DND-41 (cell line): ENCODE results near the gene GNB5.

ENCODE experiments used
- ATAC-seq: fragments of 200-7000 bp; cut with Tn5 transposase; 3 replicates; pipeline ENCODE4 v1.9.1; 2021; ENCODE audit warnings: low read depth; ENCODE audit not compliant: insufficient read depth
- DNase-seq: peaks from one replicate; pipeline ENCODE4 v3.0.0-alpha.2; 2020
- H2AFZ ChIP-seq: 2 replicates; pipeline ENCODE4 v1.6.0; 2012; ENCODE audit warnings: low read depth, low read length
- H3K27ac ChIP-seq: 2 replicates; pipeline ENCODE4 v1.5.1; 2012; ENCODE audit warnings: low read length, inconsistent platforms
- H3K27me3 ChIP-seq: fragments of 200-600 bp; sonication (generic); 2 replicates; pipeline ENCODE4 v1.6.0; 2012; ENCODE audit warnings: low read length, mild to moderate bottlenecking, inconsistent platforms; ENCODE audit not compliant: insufficient read depth, poor library complexity
- H3K36me3 ChIP-seq: 2 replicates; pipeline ENCODE4 v1.5.1; 2012; ENCODE audit warnings: low read length, inconsistent platforms; ENCODE audit not compliant: insufficient read depth
- H3K4me1 ChIP-seq: 2 replicates; pipeline ENCODE4 v1.5.1; 2012; ENCODE audit warnings: mild to moderate bottlenecking, low read length; ENCODE audit not compliant: insufficient read depth
- H3K4me2 ChIP-seq: 2 replicates; pipeline ENCODE4 v1.6.0; 2012; ENCODE audit warnings: mild to moderate bottlenecking, moderate library complexity, low read length, inconsistent platforms; ENCODE audit not compliant: insufficient read depth
- H3K4me3 ChIP-seq, 2 experiments: fragments of 200-600 bp in 1 of 2; shearing (Covaris generic) in 1 of 2; 2 replicates each; pipeline ENCODE4 v1.5.1; 2012 to 2016; ENCODE audit warnings: inconsistent platforms in 2 of 2, low read length in 2 of 2, mild to moderate bottlenecking in 2 of 2, low read depth in 1 of 2, moderate library complexity in 1 of 2
- H3K79me2 ChIP-seq: 2 replicates; pipeline ENCODE4 v1.6.0; 2012; ENCODE audit warnings: low read length, inconsistent platforms; ENCODE audit not compliant: insufficient read depth
- H3K9ac ChIP-seq: 2 replicates; pipeline ENCODE4 v1.6.0; 2012; ENCODE audit warnings: low read depth, mild to moderate bottlenecking, inconsistent platforms, low read length, moderate library complexity
- H3K9me3 ChIP-seq: 2 replicates; pipeline ENCODE4 v1.5.1; 2012; ENCODE audit warnings: low read length, moderate library complexity, mild to moderate bottlenecking, inconsistent platforms; ENCODE audit not compliant: insufficient read depth, severe bottlenecking
- H4K20me1 ChIP-seq: 2 replicates; pipeline ENCODE4 v1.6.0; 2012; ENCODE audit warnings: low read length; ENCODE audit not compliant: insufficient read depth
- EZH2 ChIP-seq: IDR thresholded peaks from 3 replicates; pipeline ENCODE4 v1.6.1; 2012; ENCODE audit warnings: borderline replicate concordance, low read depth, mild to moderate bottlenecking, moderate library complexity, low read length, inconsistent platforms; ENCODE audit not compliant: severe bottlenecking
- TF ChIP-seq, protein P1 (sequence below): IDR thresholded peaks from 2 replicates; pipeline ENCODE4 v1.5.1; 2012; ENCODE audit warnings: borderline replicate concordance, low read length, moderate library complexity, mild to moderate bottlenecking; ENCODE audit not compliant: poor library complexity, severe bottlenecking; ENCODE audit errors: extremely low read depth

Gene GNB5

GRCh38 chr15:52232327-52232726 lies 41.1 kb upstream of the GNB5 start:
- no peak overlapping the region for H3K9ac ChIP-seq
- H3K4me2 ChIP-seq, result no peak overlapping the region
- ATAC-seq (no peak), DNase-seq (no peak)
- H4K20me1 ChIP-seq, result no peaks in the 10 kb centered on the region
- H3K4me1 ChIP-seq, result no peaks in the 10 kb centered on the region
- no peak overlapping the region for H3K4me3 ChIP-seq
- H3K36me3 ChIP-seq, result no peaks in the 10 kb centered on the region
- H3K27me3 ChIP-seq, result no peaks in the 10 kb centered on the region
- no peaks in the 10 kb centered on the region for H3K79me2 ChIP-seq
- H2AFZ ChIP-seq, result no peak overlapping the region
- TF ChIP-seq, protein P1, sequence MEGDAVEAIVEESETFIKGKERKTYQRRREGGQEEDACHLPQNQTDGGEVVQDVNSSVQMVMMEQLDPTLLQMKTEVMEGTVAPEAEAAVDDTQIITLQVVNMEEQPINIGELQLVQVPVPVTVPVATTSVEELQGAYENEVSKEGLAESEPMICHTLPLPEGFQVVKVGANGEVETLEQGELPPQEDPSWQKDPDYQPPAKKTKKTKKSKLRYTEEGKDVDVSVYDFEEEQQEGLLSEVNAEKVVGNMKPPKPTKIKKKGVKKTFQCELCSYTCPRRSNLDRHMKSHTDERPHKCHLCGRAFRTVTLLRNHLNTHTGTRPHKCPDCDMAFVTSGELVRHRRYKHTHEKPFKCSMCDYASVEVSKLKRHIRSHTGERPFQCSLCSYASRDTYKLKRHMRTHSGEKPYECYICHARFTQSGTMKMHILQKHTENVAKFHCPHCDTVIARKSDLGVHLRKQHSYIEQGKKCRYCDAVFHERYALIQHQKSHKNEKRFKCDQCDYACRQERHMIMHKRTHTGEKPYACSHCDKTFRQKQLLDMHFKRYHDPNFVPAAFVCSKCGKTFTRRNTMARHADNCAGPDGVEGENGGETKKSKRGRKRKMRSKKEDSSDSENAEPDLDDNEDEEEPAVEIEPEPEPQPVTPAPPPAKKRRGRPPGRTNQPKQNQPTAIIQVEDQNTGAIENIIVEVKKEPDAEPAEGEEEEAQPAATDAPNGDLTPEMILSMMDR, result no peak
- no peak for TF ChIP-seq EZH2
- H3K9me3 ChIP-seq, result no peaks in the 10 kb centered on the region
- H3K27ac ChIP-seq, result no peak overlapping the region

DNA sequence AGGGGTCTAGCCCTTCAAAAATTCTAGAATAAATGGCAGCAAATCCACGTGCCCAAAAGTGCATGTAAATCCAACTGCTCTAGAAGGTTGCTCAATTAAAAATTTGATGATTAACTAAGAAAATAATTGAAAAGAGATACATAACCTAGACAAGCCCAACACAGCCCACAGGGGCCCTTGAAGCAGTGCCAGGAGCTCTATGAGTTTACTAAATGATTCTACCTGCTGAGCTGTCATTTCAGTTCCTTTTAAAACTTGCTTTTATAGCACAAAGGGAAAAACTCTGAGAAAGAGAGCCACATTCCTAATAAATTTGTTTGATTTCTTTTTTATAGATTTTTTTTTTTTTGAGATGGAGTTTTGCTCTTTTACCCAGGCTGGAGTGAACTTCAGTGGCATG lies 38.9 kb upstream of the GNB5 start:
- Histone ChIP-seq H3K4me2 (no peak overlapping the region), H2AFZ (no peak overlapping the region), H3K36me3 (no peaks in the 10 kb centered on the region), H3K4me1 (no peaks in the 10 kb centered on the region), H3K79me2 (no peaks in the 10 kb centered on the region), H3K4me3 (no peak overlapping the region), H3K27ac (no peak overlapping the region), H3K27me3 (no peaks in the 10 kb centered on the region), H3K9me3 (no peaks in the 10 kb centered on the region), H4K20me1 (no peaks in the 10 kb centered on the region), H3K9ac (no peak overlapping the region)
- DNase-seq (no peak), ATAC-seq (no peak)
- no peak for TF ChIP-seq EZH2
- TF ChIP-seq, protein P1, result no peak

- H3K36me3 ChIP-seq, result no peaks in the 10 kb centered on the region
- ATAC-seq, result no peak
- no peaks in the 10 kb centered on the region for H4K20me1 ChIP-seq
- TF ChIP-seq, protein P1, result no peak
- TF ChIP-seq EZH2, result no peak
- no peak overlapping the region for H3K9ac ChIP-seq
- no peak overlapping the region for H3K4me2 ChIP-seq
- H2AFZ ChIP-seq, result no peak overlapping the region
- no peak overlapping the region for H3K4me3 ChIP-seq
- no peaks in the 10 kb centered on the region for H3K27me3 ChIP-seq
- H3K79me2 ChIP-seq, result no peaks in the 10 kb centered on the region
- no peaks in the 10 kb centered on the region for H3K4me1 ChIP-seq
- no peaks in the 10 kb centered on the region for H3K9me3 ChIP-seq
- no peak overlapping the region for H3K27ac ChIP-seq
- DNase-seq, result no peak
Measured at GRCh38 chr15:52228921-52229320, 37.7 kb upstream of the GNB5 start.

DNA sequence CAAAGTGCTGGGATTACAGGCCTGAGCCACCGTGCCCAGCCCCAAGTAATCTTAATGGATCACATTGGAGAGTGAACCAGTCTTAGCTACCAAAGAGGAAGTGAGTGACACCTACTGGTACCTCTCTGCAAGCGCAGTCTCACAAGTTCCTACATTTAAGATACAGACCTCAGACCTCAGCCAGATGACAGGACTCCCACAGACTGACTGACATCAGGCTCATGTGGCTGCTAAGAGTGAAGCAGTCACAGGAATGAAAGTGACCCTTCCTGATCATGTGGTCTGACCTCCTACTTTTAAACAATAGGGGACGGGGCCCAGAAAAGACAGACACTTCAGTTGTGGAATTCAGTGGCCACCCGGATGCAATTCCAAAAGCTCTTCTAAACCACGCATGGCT lies 36.3 kb upstream of the GNB5 start:
- H3K36me3 ChIP-seq, result no peaks in the 10 kb centered on the region
- no peaks in the 10 kb centered on the region for H4K20me1 ChIP-seq
- no peak overlapping the region for H3K27ac ChIP-seq
- H3K79me2 ChIP-seq, result no peaks in the 10 kb centered on the region
- no peak overlapping the region for H3K4me2 ChIP-seq
- no peaks in the 10 kb centered on the region for H3K27me3 ChIP-seq
- DNase-seq (peak; percentile 75), ATAC-seq (peak; percentile 99)
- H3K9me3 ChIP-seq, result no peaks in the 10 kb centered on the region
- H3K4me1 ChIP-seq, result peaks cover 2% of the 10 kb centered on the region; the same call in 1 of the 2 replicates
- no peak overlapping the region for H3K4me3 ChIP-seq
- H2AFZ ChIP-seq, result no peak overlapping the region
- TF ChIP-seq, protein P1, result peak; percentile 83
- TF ChIP-seq EZH2, result no peak
- H3K9ac ChIP-seq, result no peak overlapping the region
